Lung (tissue), 12 donors: ENCODE data around the gene RASAL1. TPM values are rescaled to one million over a fixed set of nuclear protein-coding genes. Genes with fewer than 3 reads are reported as not detected.

Experiments used
- ATAC-seq: fragments of 200-7000 bp; cut with Tn5 transposase; one replicate; pipeline ENCODE4 v1.9.1; 2020; ENCODE audit warnings: moderate number of reproducible peaks; ENCODE audit not compliant: insufficient read depth, low FRiP score
- DNase-seq, 3 donors: peaks; one replicate each; pipeline ENCODE4 v3.0.0-alpha.2; 2013 to 2017
- H3K27ac ChIP-seq, 2 donors: one replicate each; pipeline ENCODE4 v1.5.1; 2013; ENCODE audit warnings: mild to moderate bottlenecking in 2 of 2, moderate library complexity in 2 of 2, control low read depth in 1 of 2, inconsistent platforms in 1 of 2, low read depth in 1 of 2, low read length in 1 of 2
- H3K27me3 ChIP-seq, 3 donors: one replicate each; pipeline ENCODE4 v1.5.1; 2013; ENCODE audit warnings: low read length in 2 of 3; ENCODE audit not compliant: control insufficient read depth in 3 of 3, insufficient read depth in 3 of 3
- H3K36me3 ChIP-seq, 4 donors: one replicate each; pipeline ENCODE4 v1.5.1; 2013; ENCODE audit warnings: low read length in 4 of 4, mild to moderate bottlenecking in 1 of 4, moderate library complexity in 1 of 4; ENCODE audit not compliant: control insufficient read depth in 4 of 4, insufficient read depth in 4 of 4
- H3K4me1 ChIP-seq, 5 donors: one replicate each; pipeline ENCODE4 v1.5.1; 2013; ENCODE audit warnings: low read length in 5 of 5, mild to moderate bottlenecking in 2 of 5, moderate library complexity in 1 of 5; ENCODE audit not compliant: control insufficient read depth in 5 of 5, insufficient read depth in 5 of 5
- H3K4me3 ChIP-seq: one replicate; pipeline ENCODE4 v1.5.1; 2013; ENCODE audit warnings: mild to moderate bottlenecking, control low read depth, moderate library complexity
- H3K9ac ChIP-seq, 2 donors: one replicate each; pipeline ENCODE4 v1.5.1; 2013; ENCODE audit warnings: low read length in 2 of 2, control low read depth in 1 of 2; ENCODE audit not compliant: insufficient read depth in 1 of 2
- H3K9me3 ChIP-seq, 4 donors: one replicate each; pipeline ENCODE4 v1.5.1; 2013; ENCODE audit warnings: low read length in 3 of 4, mild to moderate bottlenecking in 1 of 4, moderate library complexity in 1 of 4; ENCODE audit not compliant: control insufficient read depth in 4 of 4, insufficient read depth in 3 of 4
- CTCF ChIP-seq: IDR thresholded peaks from 2 replicates; pipeline ENCODE4 v1.5.1; 2012; ENCODE audit warnings: mild to moderate bottlenecking; ENCODE audit errors: control extremely low read depth, extremely low read depth
- WGBS, 2 donors: extraction: QIAGEN DNeasy Blood & Tissue Kit; methylation state at CpG; one replicate each; pipeline ENCODE4 v1.1.7; 2013; 5-methylcytosine and 5-hydroxymethylcytosine counted together
- polyA plus RNA-seq, 2 donors: library from polyadenylated mRNA; stranded (reverse); fragments of 200-250 nt; gene quantifications; one replicate each; pipeline ENCODE4 v1.2.1, GENCODE V29; 2013
- total RNA-seq, 2 donors: library from RNA; depleted of rRNA in 1 of 2; stranded (reverse); fragments of >200 nt in 1 of 2; gene quantifications; one replicate each; pipeline ENCODE4 v1.2.1, GENCODE V29; 2014 to 2021
- donor health status: control.
- donor health status: control.
- donor health status: Bipolar disorder and iron deficiency.
- donor health status: healthy.
- donor health status: DM: yes; HTN: yes; CAD: no.

The RASAL1 gene
- total and polyA plus RNA-seq, 4 donors = 0.09 to 1.8 (median 0.62) TPM

- Histone ChIP-seq H3K27ac (no peak overlapping the region), H3K9ac (no peak overlapping the region), H3K4me3 (no peak overlapping the region), H3K4me1 (peaks cover 0 to 3% (median 0%) of the 10 kb centered on the region in 5 donors), H3K27me3 (peaks cover 11 to 14% (median 13%) of the 10 kb centered on the region in 3 donors), H3K36me3 (no peaks in the 10 kb centered on the region), H3K9me3 (no peaks in the 10 kb centered on the region)
- ATAC-seq (no peak), DNase-seq (no peak)
- TF ChIP-seq CTCF = no peak
- WGBS, 2 donors = 83 to 88% methylated on average over 9 of the region's 9 CpGs
Measured at GRCh38 chr12:113082486-113083148, 52.9 kb downstream of the RASAL1 start.

DNA sequence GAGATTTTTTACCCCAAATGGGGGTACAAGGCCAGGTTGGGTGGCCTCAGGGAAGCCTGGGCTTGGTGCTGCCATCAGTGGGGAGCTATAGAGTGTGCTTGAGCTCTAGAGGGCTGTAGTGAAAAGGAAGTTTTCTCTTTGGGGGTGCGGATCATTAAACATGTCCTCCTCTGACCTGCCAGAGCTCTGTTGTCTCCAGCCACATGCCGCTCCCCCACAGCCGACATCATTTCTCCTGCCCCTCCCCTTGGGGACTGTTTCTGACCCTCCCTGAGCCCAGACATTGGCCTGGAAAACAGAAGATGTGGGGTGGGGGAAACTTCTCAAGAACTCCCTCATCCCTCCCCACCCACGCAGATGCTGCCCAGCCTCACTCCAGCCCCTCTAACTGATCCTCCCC is 53.7 kb downstream of the RASAL1 start:
- no peak for DNase-seq
- H3K36me3 ChIP-seq = no peaks in the 10 kb centered on the region
- no peak overlapping the region for H3K4me3 ChIP-seq
- WGBS, 2 donors = 65 to 93% methylated on average over 4 of the region's 4 CpGs
- no peak overlapping the region for H3K27ac ChIP-seq
- TF ChIP-seq CTCF = no peak
- H3K9ac ChIP-seq = no peak overlapping the region
- no peaks in the 10 kb centered on the region for H3K9me3 ChIP-seq
- peaks cover 14 to 18% (median 18%) of the 10 kb centered on the region in 3 donors for H3K27me3 ChIP-seq
- peaks cover 0 to 4% (median 0%) of the 10 kb centered on the region in 5 donors for H3K4me1 ChIP-seq
- no peak for ATAC-seq

GRCh38 chr12:113077859-113078255 is 57.7 kb downstream of the RASAL1 start:
- 21 to 24% methylated on average over 25 to 48 of the region's 48 CpGs for WGBS, 2 donors
- H3K9ac ChIP-seq = no peak overlapping the region
- H3K9me3 ChIP-seq = no peaks in the 10 kb centered on the region
- no peak for DNase-seq
- peaks cover 0 to 2% (median 0%) of the 10 kb centered on the region in 5 donors for H3K4me1 ChIP-seq
- no peak overlapping the region for H3K27ac ChIP-seq
- ATAC-seq = no peak
- H3K4me3 ChIP-seq = no peak overlapping the region
- H3K36me3 ChIP-seq = no peaks in the 10 kb centered on the region
- peaks cover 16 to 32% (median 20%) of the 10 kb centered on the region in 3 donors for H3K27me3 ChIP-seq
- no peak for TF ChIP-seq CTCF
